H7 (cell line): Measurements from ENCODE around the gene METTL25. TPM values are rescaled to one million over a fixed set of nuclear protein-coding genes. Genes with fewer than 3 reads are reported as not detected.

Experiments used
- DNase-seq: peaks from one replicate; pipeline ENCODE4 v3.0.0; 2012
- H3K27me3 ChIP-seq: 2 replicates; pipeline ENCODE4 v1.6.0; 2011; ENCODE audit warnings: mild to moderate bottlenecking, low read length; ENCODE audit not compliant: control insufficient read depth, insufficient read depth
- H3K36me3 ChIP-seq: replicated peaks from 2 replicates; pipeline ENCODE4 v1.5.1; 2011; ENCODE audit warnings: low read length; ENCODE audit not compliant: control insufficient read depth, insufficient read depth
- H3K4me3 ChIP-seq: 2 replicates; pipeline ENCODE4 v1.5.1; 2011; ENCODE audit warnings: low read depth, mild to moderate bottlenecking, control low read depth, low read length, moderate library complexity; ENCODE audit not compliant: insufficient read depth
- total RNA-seq: library from RNA; depleted of rRNA; stranded (reverse); fragments of >200 nt; shearing (Covaris generic); gene quantifications from 2 replicates; pipeline ENCODE4 v1.2.3, GENCODE V29; 2014

METTL25 gene
- total RNA-seq, 1 experiment from 2014 or later: 6.0 TPM

DNA sequence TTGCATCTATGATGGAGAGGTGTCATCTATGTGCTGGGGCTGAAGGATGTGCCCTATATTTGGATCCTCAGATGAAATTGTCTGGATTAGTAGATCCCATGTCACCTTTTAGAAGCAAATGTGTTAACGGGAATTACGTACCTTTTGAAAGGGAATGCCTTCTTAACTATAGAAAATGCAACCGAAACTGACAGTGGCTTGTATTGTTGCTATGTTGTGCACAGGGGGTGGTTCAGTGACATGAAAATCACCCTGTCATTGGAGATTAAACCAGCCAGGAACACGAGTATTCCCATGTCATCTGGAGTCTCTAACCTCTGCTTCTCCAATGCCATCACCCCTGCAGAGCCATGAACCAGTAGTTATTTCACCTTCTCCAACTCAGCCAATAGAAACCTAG is 110.2 kb downstream of the METTL25 start:
- Histone ChIP-seq H3K36me3 (no peaks in the 10 kb centered on the region), H3K27me3 (no peaks in the 10 kb centered on the region), H3K4me3 (no peak overlapping the region)
- no peak for DNase-seq

DNA sequence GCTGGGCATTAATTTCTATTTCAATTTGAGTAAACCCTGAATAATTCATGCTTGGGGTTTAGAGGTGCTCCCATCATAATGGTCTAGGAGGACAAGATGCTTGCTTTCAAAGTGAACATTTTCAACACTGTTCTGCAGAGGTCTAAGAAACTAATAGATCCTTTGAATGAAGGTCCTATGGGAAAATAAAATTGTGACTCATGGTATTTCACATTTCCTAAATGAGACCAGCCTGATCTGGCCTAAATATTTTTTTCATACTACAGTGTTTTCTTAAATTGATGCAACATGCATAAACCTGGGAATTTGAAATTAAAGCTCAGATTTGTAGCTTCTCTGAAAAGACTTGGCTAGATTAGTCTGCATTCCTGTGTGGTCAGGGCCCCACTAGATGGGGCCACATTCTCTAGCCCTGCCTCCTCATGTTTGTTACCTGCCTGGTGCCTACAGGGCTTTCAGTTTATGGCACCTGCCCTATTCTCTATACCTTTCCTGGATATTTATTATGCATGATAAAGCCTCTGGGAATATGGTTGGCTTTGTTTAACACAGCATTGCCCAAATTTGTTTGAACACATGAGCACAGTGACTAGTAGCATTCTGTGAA is 112.7 kb downstream of the METTL25 start:
- Histone ChIP-seq H3K27me3 (no peaks in the 10 kb centered on the region), H3K4me3 (no peak overlapping the region), H3K36me3 (no peaks in the 10 kb centered on the region)
- peak; percentile 2 for DNase-seq

DNA sequence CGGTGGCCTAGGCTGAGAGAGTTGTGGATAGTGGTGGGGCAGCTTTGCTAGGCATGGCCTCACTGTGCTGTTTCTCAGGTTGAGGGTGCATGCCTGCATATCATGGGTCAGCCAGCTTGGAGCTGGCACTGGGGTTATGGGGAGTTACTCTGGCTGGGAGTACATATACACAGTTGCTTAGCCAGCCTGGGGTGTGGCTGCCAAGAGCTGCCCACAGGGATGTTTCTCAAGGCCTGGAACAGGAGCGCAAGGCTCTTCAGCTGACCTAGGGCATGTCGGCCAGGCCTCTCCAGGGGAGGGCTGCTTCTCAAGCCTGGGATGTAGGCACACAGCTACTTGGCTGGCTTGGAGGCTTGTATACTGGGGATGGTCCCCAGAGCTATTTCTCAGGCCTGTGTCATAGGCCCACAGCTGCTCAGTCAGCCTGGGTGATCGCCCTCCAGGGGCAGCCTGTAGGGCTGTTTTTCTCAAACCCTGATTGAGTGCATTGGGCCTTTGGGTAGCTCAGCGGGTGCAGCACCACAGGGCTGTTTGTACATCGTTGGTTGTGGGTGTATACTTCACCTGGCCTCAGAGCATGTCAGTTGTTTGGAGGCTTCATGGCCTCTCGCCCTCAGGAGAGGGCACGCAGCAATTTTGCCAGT is 114.9 kb downstream of the METTL25 start:
- Histone ChIP-seq H3K36me3 (no peaks in the 10 kb centered on the region), H3K4me3 (no peak overlapping the region), H3K27me3 (no peaks in the 10 kb centered on the region)
- DNase-seq: no peak

DNA sequence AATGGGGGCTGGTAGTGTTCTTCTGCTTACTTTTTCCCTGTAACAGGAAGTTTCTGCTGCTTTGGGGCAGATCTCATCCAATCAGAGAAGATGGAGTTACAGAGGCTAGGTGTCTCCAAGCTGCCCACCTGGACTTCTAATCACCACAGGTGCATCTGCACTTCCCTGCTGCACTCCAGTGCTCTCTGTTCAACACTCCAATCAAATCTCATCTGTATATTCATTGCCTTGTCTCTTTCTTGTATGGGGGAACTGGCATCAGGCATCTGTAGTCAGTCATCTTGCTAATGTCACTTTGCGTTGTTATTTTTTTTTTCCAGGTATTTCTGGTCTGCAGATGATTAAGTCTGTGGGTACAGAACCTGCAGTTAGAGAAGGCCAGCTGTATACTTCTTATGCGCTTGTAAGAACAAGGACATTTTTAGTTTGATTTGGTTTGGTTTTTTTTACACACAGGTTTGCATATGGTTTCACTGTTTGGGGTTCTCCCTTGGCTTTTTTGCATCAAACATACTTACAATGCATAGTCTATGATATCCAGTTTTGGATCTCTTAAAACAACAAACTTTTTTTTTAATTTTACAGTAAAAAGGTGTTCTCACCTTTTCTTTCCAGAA is 116.0 kb downstream of the METTL25 start:
- Histone ChIP-seq H3K4me3 (no peak overlapping the region), H3K27me3 (no peaks in the 10 kb centered on the region), H3K36me3 (no peaks in the 10 kb centered on the region)
- DNase-seq: no peak

DNA sequence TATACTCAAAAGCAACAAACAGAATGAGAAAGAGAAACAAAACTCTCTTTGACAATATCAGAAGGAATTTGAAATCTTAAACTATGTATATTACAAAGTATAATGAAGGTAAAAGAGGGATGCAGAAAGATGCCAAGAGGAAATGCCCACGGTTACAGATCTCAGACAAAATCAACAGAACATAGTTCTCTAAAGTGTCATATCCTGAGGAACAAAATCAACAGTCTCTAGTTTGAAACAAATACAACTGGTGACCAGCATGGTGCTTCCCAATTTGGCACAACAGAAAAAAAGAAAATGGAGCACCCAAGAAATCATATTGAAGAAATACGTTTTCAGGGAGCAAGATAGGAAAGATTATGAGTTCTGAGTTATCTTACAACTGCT is 116.5 kb downstream of the METTL25 start:
- Histone ChIP-seq H3K4me3 (no peak overlapping the region), H3K36me3 (no peaks in the 10 kb centered on the region), H3K27me3 (no peaks in the 10 kb centered on the region)
- DNase-seq: no peak

DNA sequence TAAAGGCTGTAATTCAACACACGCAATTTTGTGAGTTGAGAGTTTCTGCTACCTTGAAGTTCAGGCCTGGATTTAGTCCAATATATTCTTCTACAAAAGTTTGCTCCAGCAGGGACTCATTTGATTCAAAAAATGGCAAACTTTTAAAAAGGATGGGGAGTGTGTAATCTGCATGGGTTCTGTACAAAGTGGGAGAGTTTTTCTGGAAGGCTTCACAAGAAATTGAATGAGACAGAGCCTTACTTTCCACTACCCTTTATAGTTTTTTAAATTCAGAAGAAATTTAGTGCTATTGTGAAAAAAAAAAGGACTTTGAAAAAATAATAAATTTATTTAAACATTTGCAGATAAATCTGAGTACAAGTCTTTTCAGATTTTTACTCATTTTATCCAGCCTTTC is 116.9 kb downstream of the METTL25 start:
- no peaks in the 10 kb centered on the region for H3K36me3 ChIP-seq
- H3K27me3 ChIP-seq: no peaks in the 10 kb centered on the region
- DNase-seq: no peak
- H3K4me3 ChIP-seq: no peak overlapping the region

DNA sequence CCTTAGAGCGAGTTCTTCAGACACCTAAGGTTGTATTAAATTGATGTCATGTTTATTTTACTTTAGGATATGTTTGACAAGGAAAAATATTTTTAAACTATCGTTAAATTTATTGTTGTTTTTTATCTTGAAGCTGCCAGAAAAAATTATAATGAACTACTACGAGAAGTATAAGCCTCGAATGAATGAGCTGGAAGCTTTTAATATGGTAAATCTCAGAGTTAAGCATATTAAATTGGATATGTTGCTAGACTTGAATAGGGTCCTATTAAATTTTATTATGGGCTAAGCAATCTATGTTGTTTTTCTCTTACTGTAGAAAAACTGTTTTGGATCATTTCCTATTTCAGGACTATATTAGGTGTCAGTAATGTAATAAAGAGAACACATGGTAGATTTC is 118.2 kb downstream of the METTL25 start:
- no peak overlapping the region for H3K4me3 ChIP-seq
- DNase-seq: no peak
- no peaks in the 10 kb centered on the region for H3K27me3 ChIP-seq
- H3K36me3 ChIP-seq: no peaks in the 10 kb centered on the region

DNA sequence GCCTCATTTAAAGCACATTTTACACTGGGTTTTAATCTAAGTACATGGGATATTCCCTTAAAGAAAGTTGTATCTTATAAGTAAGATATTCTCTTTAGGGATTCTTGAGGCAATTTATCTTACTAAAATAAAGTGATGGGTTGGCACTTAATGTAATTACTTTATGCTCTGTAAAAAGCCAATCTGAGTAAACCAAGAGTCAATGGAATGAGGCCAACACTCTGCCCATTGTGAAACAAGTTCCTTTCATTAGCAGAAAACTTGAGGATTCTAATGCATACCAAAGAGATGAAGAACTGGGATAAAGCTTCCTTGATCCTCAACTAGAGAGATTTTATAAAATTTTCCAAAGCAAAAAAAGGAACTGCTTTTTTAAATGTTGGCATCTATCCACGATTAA is 121.2 kb downstream of the METTL25 start:
- Histone ChIP-seq H3K27me3 (no peaks in the 10 kb centered on the region), H3K4me3 (no peak overlapping the region), H3K36me3 (no peaks in the 10 kb centered on the region)
- no peak for DNase-seq

DNA sequence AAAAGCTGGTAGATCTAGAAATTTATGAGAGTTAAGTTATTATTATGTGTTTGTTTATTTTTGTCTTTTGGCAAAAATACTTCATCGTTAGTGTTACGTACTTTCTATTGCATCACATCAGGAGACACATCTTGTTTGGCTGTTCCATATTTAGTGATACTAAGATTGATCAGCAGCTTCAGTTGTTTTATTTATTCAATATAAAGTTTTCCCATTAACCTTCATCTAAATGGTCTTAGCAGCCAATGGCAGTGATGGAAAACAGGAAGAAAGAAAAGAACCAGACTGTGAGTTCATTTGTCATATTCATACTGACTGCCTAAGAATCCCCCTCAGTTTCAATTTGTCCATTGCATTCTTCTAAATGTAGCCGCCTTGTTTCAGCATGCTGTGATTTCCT is 122.3 kb downstream of the METTL25 start:
- Histone ChIP-seq H3K36me3 (no peaks in the 10 kb centered on the region), H3K27me3 (no peaks in the 10 kb centered on the region), H3K4me3 (no peak overlapping the region)
- DNase-seq: no peak

DNA sequence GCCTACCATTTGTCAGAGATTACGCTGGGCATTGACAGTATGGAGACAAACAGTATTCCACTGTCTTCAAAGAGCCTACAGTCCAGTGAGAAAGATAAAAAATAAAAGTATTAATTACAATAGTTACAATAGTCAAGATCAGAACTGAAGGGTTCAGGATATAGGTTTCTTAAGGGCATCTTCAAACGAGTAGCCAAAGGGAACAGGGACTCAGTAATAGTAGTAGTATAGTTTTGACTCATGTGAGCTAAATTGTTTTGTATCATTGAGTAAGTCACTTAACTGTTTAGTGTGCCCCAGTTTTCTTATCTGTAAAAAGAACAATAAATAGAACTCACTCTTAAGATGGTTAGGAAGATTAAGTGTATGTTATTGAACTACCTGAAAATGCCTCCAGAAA is 123.6 kb downstream of the METTL25 start:
- no peaks in the 10 kb centered on the region for H3K27me3 ChIP-seq
- no peak overlapping the region for H3K4me3 ChIP-seq
- H3K36me3 ChIP-seq: no peaks in the 10 kb centered on the region
- no peak for DNase-seq

DNA sequence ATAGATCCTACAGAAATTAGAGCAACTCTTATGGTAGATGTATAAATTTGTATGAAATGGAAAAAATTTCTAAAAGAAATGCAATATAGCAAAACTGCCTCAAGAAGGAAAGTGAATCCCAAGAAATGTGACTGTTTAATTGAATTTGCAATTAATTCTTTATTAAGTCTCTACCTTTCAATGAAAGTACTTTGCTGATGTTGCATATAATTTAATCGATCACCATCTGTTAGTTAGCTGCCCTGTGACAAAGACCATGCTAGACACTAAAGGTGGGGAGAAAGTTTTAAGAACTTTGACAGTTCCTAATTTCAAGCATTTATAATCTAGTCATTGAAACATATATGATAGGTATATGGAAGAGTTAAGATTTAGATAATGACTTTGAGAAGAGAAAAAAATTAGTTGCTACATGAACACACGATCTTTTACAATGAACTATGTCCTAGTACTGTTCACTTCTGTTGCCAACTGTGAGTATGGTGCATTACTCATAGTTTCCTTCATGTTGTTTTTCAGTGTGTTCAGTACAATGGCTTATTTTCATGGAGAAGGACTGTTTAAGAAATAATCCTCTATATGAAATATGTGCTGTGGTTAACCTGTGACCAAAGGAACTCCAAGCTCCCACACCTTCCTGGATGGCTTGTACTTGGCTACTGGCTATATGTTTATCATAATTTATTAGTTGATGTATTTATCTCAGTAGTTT is 128.4 kb downstream of the METTL25 start:
- no peaks in the 10 kb centered on the region for H3K27me3 ChIP-seq
- no peaks in the 10 kb centered on the region for H3K36me3 ChIP-seq
- H3K4me3 ChIP-seq: no peak overlapping the region
- DNase-seq: no peak

DNA sequence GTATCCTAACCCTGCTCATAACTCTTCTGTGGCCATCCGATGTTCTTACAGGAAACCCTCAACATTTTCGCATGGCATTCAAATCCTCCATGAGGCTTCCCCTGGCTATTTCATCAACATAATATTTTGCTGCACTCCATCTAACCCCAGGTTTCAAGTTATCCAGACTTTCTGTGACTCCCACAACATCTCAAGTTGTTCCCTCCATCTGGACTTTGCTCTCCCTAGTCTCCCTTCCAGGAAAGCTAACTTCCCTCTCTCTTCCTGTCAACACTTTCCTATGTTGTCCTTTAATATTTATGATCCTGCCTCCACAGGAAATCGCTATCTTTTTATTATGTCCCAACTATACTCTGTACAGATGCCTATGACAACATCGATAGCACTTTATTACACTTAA is 146.1 kb downstream of the METTL25 start:
- H3K4me3 ChIP-seq: no peak overlapping the region
- H3K36me3 ChIP-seq: no peaks in the 10 kb centered on the region
- no peaks in the 10 kb centered on the region for H3K27me3 ChIP-seq
- DNase-seq: no peak

DNA sequence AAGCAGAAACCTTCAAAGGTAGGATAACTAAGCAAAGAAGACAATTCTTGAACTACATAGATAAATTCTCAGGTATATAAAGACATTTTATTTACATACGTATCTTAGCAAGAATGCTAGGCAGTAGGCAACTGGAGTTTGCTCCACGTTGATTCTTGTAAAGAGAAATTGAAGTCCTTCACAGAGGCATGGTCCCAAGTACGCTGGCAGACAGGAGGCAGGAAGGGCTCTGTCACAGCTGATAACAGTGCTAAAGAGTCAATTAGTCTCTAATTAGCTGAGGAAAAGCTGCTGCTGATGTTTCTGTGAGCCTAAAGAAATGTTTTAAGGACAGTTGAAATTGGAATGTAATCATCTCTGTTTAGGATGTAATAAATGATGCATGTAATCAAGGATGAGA is 146.8 kb downstream of the METTL25 start:
- no peaks in the 10 kb centered on the region for H3K27me3 ChIP-seq
- DNase-seq: no peak
- no peaks in the 10 kb centered on the region for H3K36me3 ChIP-seq
- H3K4me3 ChIP-seq: no peak overlapping the region

DNA sequence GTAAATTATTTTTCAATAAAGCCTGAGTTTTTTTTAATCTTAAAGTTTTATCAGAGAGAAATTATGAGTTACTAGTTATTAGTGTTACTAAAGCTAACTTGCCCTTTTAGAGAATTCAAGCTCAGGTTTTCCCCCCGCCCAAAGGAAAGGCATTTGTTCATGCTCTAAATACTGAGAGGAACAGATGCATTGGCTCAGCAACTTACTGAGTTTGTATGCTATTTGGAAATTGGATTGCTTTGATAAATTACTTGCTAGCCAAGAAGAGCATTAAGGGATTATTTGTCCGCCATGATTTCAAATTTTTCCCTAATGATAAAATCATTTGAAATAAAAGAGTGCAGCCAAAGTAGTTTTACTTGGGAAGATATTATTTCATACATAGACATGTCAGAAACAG is 149.4 kb downstream of the METTL25 start:
- Histone ChIP-seq H3K27me3 (no peaks in the 10 kb centered on the region), H3K4me3 (no peak overlapping the region), H3K36me3 (no peaks in the 10 kb centered on the region)
- DNase-seq: no peak

DNA sequence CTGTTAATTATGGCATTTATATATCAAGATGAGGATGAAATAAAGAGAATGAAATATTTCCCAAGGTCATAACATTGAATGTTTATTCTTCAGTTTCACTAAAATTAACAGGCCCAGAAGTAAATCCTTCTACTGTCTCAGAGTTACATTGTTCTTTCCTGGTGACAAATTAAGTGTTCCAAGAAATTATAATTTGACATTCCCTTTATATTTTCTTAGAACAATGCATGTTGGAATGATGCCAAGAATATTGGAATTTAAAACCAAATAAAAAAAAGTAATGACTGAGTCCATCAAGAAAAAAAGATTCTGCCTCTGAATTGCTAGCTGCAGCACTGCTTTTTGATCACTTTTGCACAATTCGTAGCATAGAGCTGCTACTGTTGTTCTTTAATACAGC is 152.1 kb downstream of the METTL25 start:
- Histone ChIP-seq H3K27me3 (no peaks in the 10 kb centered on the region), H3K4me3 (no peak overlapping the region), H3K36me3 (no peaks in the 10 kb centered on the region)
- no peak for DNase-seq
